NCI-H345 treated with DMSO at 0.1 percent for 48 hours (cell line): ENCODE measurements around the gene PRKCQ.

Experiments
- DNase-seq: peaks from one replicate; lab custom pipeline; 2025; ENCODE audit not compliant: unreplicated experiment; lab: John Stamatoyannopoulos, UW

The PRKCQ gene

DNA sequence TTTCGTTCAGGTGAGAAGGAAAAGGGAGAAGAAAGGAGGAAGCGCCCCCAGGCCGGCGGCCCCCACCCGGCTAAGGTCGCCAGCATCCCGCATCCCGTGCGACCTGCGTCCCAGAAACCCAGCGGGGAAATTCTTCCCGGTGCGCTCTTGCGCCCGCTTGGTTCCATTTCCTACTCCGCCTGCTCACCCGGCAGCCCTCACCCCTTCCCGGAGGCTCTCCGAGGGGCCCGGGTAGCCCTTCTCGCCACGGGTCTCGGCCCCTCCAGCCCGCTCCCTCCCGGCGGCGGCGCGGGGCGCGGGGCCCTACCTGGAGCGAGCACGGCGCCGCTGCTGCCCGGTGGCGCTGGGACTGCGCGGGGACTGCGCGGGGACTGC is at the start of gene PRKCQ:
Gene PRKCQ, minus strand, starts transcription at position 373 of the 375 bp plus-strand sequence. CDS start 65,141 bp downstream, outside the sequence.
- no peak for DNase-seq

DNA sequence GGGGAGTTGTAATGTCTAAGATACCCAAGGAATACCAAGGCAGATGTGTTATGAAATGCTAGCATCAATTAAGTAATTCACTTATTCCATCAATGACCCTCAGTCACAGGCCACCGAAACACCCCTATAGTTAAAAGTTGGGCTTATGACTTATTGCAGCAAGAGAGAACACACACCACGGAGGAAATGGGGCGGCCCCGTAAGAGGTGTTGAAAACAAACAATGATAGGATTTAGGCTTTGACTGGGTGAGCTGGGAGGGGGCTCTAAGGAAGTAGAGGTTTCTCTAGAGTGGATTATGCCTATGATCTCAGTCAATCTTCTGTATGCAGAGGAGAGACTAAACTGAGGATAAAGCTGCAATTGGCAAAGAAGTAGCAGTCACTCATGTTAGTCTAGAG is 45.4 kb upstream of the PRKCQ start:
- DNase-seq, result no peak

DNA sequence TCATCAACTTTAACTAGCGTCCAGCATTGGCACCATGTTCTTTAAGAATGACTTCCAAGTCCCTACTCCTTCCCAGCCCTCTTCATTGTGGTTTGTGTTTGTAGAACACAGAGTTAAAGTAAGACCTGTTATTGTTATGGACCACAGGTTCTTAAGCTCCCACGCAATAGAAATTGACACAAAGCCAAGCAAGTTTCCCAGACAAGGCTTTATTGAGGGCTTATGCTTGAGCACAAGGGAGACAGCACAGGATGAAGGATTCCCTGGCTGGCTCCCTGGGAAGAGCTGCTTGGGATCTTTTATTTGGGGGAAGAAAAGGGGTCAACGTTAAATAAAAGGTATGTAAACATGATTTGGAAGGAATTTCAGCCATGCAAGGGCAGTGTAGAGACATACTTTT is 44.3 kb upstream of the PRKCQ start:
- DNase-seq, result no peak

DNA sequence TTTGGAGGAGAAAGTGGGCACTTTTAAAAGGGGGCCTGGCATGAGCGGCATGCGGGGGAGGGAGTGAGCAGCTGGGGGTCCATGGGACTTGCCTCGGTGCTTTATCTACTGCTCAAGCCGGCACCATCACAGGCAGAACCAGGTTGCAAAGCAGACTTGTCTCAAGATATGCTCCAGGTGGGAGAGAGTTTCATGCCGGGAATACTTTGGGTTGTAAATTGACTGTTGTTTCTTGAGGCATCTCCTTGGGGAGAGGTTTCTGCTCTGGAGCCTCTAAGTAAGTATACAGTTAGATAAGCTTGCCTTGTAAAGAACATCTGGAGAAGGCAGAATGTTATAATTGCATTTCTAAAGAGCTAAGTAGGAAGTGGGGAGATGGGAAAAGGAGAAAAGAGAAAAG is 42.8 kb upstream of the PRKCQ start:
- DNase-seq, result no peak

DNA sequence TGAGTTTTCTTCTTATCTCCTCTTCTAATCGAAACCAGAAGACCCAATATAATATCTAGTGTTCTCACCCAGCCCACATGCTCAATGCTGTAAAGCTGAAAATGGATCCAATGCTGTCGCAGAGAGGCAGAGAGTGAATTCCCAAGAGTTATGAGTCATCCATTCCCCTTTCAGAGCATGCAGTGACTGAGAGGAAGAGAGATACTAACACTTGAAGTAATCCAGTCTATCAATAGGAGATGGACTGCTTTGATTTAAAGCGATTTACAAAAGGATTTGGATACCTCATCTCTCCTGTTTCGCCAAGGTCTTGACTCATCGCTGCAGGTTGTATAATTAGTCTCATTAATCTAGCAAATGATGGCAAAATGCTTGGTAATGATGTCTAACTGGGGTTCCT is 41.5 kb upstream of the PRKCQ start:
- no peak for DNase-seq

DNA sequence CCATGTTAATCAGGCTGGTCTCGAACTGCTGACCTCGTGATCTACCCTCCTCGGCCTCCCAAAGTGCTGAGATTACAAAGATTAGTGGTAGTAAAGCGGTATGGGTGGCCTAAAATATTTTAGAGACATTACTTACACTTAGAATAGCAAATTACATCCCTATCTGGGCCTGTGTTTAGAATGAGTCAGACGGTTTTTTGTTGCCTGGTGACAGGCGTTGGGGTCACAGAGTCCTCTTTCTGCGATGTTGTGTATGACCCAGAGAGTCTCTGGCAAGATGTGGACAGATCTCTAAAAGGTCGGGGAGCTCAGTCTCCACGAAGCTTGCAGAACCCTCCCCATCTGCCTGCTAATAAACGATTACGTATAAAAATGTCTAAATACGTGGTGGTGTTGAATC is 39.6 kb upstream of the PRKCQ start:
- DNase-seq, result no peak

DNA sequence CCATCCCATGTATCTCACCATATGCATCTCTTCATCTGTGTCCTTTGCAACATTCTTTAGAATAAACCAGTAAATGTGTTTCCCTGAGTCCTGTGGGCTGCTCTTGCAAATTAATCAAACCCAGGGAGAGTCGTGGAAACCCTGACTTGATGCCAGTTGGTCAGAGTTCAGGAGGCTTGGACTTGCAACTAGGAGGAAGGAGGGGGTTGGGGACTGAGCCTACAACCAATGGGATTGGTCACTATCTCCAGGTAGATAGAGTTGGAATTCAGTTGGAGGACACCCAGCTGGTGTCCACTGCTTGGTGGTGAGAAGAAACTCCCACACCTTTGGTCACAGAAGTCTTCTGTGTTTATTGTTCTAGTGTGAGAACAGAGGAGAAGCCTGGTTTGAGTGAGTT is 38.3 kb upstream of the PRKCQ start:
- DNase-seq, result no peak

DNA sequence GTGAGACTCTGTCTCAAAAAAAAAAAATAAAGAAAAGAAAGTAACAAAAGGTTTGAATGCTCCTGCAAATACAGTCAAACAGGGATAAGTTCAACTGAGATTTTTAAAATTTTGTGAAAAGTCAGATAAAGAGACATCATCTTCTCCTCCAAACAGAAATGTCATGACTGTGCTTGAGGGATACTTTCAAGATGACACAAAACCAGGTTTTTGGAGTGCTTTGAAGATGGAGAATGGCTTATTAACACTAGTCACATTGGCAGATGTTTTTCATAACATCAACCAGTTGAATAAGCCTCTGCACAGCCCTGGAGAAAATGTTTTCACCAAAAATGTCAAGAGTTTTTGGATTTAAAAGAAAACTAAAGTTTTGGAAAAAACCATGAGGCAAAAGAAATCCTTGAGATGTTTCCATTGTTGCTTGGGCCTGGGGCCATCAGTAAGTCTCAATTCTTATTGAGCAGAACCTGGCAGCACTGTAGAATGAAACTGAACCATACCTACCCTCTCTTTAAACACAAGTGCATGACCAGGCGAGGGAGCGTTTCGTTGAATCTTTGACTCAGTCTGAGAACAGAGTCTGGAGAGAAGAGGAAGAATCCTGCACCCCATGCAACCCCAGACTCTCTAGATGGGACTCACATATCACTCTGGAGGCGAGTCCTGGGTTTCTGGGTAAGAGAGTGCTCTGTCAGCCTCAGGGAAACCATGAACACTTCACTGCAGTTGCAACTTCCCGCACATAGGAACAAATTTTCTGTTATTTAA is 37.4 kb upstream of the PRKCQ start:
- no peak for DNase-seq

DNA sequence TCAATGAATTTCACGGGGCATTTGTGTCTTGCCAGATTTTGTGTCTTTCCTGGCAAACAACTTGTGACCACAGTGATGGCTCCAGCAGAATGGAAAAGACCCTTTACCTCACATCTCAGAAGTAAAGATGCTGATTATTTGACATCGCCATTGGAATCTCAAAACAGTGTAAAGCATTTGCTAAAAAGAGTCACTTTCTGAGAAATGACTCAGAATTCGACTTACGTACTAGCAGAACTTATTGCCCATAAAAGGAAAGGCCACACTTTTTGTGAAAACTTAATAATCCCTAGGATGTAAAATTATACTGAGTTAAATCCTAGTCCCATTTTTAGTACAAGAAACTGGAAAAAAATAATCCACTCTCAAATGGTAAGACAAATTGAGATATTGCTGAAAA is 35.9 kb upstream of the PRKCQ start:
- DNase-seq, result no peak

DNA sequence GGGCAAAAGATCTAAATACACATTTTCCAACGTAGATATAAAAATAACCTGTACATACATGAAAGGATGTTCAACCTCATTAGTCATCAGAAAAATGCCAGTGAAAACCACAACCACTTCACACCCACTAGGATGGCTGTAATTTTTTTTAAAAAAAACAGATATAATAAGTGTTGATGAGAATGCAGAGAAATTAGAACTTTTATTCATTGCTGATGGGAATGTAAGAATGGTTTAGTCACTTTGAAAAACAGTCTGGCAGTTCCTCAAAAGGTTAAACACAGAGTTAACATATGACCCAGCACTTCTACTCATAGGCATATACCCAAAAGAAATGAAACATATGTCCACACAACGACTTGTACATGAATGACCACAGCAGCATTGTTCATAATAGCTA is 32.3 kb upstream of the PRKCQ start:
- no peak for DNase-seq

DNA sequence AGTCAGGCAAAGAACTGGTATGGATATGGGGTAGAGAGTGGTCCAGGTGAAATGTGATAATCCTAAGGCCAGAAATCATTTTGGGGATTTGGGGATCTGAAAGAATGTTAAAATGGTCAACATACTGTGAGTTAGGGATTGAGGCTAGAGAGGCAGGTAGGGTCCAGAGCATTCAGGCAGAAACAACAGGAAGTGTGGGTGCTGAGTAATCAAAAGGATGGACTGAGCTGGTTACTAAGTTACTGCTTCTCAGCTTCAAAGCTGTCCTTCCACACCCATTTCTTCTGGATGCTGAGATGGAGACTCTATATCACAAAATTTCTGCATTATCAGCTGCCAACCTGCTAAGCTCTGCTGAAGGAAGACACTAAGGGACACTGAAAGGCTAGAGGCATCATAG is 30.6 kb upstream of the PRKCQ start:
- no peak for DNase-seq

DNA sequence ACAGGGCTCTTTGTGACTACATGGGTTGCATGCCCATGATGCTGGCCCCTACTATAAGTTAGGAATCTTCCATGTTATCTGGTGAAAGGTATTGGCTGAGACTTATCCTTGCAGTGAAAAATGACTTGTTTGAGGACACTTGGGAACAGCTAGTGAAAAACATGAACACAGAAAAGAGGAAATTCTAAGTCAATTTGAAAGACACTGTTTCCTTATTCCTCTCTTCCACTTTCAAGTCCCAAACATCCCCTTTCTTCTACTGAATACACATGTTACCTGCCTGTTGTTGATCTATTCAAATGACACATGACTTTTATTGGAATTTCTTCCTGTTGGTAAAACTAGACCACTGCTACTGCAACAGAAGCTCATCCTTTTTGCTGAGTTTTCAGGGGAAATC is 29.5 kb upstream of the PRKCQ start:
- DNase-seq, result no peak

DNA sequence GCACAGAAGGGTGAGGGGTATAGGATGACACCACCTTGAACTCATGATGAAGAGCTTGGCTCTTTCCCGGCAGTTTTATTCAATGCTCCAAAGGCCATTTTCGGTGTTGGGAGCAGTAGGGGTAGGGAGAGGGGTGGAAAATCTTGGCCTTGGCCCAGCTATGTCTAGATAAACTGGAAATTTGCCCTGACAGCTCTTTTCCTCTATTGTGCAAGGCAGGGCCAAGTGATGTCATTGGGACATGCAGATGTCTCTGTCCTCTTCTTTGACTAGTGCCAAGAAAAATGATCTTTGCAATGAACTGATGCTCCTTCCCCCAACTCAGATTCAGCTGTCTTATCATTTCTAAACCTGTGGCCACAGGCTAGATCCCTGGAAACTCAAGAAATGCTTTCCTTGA is 27.7 kb upstream of the PRKCQ start:
- DNase-seq, result no peak

DNA sequence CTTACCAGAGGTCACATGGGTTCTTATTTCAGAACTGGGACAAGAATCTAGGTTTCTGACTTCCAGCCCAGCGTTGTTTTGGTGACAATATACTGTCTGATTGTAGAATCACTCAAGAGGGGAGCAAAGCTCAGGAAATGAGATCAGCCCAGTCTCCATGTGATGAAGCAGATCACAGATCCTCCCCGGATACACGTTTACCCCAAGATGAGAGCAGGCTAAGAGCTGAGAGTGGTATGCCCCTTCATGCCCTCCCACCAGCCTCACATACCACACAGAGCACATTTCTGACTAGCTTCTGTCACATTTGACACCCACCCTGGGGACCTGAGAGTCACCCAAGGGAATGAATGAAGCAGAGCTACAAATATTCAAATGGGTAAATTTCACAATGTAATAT is 27.1 kb upstream of the PRKCQ start:
- DNase-seq, result no peak

DNA sequence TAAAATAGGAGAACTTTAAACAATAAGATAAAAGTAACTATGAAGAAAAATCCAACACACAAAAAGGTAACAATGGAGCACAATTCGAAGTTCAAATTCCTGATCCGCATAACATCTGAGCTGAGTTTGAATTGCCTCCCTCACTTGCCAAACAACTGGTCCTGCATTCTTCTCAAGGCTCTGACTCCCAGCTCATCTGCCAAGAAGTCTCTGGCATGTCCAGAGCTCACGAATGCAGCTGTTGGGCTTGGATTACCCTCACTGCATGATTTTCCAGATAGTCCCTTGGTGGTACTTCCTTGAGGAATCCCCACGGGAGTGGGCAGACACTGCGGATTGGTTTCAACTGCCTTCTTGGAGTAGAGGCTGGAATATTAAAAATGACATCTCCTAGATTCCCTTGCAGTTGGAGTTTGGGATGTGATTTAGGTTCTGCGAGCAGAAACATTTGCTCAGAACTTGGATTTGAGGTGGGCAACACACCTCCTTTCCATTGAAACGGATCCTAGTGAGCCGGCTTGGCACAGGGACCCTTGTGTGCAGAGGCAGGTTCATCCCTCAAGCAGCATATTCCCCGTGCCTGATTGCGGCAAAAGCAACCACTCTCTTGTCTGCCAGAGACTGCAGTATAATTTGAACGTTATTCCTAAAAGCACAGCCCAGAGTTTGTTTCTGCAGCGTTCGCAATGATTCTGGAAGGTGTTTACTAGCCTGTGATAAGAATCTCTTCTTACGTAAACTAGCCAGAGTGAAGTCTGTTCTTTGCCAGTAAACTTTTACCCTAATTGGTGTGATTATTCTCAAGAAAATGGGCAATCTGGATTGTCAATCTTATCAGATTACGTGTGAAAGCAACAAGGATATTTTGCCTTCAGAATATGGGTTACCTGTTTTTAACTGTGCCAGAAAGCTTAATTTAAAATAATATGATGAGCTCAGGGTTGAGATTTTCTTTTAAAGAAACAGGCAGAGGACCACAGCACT is 23.4 kb upstream of the PRKCQ start:
- DNase-seq, result no peak

DNA sequence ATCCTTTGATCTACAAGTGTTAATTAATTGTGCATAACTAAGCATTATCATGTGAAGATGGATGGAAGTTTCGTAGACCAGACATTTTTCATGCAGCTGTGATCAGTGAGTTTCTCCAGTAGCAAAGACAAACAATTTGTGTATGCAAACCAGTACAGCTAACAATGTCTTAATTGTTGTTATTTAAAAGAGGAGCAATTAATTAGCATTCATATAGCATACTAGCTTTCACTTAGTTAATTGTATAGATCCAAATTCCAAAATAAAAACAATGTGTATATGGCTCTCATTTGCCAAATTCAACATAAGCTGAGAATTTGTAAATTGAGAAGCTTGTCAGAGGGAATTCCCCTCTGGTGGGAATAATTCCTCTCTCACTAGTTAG is 22.6 kb upstream of the PRKCQ start:
- DNase-seq, result no peak

DNA sequence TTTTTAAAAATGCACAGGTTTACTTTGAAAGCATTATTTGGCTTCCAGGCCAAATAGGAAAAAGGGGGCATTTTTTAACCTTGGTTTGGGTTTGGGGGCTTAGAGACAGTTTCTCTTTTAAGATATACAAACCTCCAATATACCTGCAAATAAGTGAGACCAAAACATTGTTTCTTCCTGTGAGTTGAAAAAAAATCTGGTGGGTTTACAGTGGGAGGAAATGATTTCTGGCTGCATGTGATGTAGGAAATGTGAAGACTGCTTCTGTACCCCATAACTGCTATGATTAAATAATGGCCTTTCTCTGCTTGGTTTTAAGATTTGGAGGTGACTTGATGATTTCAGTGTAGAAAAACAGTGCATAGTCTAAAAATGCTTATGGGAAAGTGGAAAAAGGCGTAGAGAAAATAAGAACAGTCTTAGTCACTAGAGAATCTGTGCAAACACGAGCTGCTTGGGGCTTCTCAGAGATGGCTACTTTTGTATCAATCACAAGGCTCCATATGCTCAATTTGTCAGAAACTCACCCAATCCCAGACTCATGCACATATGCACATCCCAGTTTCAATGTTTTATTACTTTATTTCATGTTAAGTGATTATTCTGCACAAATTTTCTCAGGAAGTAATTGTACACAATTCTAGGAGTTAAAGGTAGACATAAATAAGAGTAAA is 22.1 kb upstream of the PRKCQ start:
- no peak for DNase-seq

DNA sequence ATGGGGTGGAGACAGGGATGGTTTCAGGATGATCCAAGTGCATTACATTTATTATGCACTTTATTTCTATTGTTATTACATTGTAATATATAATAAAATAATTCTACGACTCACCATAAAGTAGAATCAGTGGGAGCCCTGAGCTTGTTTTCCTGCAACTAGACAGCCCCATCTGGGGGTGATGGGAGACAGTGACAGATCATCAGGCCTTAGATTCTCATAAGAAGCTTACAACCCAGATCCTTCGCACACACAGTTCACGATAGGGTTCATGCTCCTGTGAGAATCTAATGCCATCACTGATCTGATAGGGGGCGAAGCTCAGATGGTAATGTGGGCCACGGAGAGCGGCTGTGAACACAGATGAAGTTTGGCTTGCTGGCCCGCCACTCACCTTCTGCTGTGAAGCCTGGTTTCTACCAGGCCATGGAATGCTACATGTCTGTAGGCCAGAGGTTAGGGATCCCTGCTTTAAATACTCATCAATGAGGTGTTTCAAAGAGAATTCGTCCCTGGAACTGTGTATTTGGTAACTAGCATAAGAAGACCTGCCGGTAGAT is 21.2 kb upstream of the PRKCQ start:
- DNase-seq, result no peak

DNA sequence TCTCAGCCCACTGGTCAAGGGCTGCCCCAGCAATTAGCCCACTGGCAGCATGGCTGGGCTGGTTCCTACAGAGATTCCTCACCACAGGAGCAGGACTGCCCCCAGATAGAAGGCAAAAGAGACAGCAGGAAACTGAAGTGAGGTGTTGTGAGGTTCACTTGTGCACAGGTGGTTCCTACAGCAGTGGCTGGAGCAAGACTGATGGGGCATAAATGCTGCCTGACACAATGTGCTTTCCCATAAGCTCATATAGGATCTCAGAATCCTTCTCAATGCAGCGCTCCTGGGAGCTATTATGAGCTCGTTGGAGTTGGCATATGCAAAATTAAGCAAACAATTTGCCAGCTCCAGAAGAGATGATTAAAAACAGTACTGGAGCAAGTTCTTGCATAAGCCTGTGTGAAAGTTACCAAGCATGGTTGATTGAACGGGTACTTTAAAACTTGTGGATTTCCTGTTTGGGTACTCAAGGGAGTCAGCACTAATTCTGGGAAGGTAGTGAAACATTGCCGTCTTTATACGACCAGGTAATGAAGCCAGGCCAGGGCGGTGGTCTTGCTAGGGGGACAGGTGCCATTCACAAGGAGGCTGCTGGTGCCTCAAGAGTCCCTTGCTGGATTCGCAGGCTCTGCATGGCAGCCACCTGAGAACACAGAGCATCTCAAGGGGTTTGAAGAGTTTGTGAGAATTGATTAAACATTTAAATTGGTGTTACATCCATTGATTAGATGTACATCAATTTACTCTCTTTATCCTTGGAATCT is 20.3 kb upstream of the PRKCQ start:
- no peak for DNase-seq

DNA sequence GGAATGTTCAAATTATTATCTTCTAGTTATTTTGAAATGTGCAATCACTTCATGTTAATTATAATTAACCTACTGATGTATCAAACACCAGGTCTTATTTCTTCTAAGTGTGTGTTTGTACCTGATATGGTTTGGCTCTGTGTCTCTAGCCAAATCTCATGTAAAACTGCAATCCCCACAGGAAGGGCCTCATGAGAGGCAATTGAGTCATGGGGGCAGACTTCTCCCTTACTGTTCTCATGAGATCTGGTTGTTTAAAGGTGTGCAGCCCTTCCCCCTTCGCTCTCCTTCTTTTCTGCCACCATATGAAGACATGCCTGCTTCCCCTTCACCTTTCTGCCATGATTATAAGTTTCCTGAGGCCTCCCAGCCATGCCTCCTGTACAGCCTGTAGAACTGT is 18.6 kb upstream of the PRKCQ start:
- DNase-seq, result no peak

DNA sequence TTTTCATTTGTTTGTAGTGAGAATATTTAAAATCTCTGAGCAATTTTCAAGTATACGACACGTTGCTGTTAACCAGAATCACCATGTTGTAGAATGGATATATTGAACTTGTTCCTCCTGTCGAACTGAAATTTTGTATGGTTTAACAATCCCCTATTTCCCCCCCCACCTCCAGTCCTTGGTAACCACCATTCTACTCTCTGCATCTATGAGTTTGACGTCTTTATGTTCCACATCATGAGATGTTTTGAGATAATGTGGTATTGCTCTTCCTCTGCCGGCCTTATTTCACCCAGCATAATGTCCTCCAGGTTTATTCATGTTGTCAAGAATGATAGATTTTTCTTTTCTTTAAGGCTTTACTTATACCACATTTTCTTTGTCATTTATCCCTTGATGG is 17.4 kb upstream of the PRKCQ start:
- no peak for DNase-seq
